Activated T-helper 1 cell treated with anti-CD3 and anti-CD28 coated beads, Interleukin-12 subunit alpha, Interleukin-12 subunit beta, Interleukin-2, Interleukin-4 antibody, amounts not matched to agents 30 ng/mL and 10 ng/mL and 1 ng/mL, durations not matched to agents 14 hours and 24 hours and 36 hours (primary cell): Measurements from ENCODE around the gene LAMB1. TPM values are rescaled to one million over a fixed set of nuclear protein-coding genes. Genes with fewer than 3 reads are reported as not detected.
"Not testable (repeated sequence)": the region's sequence is repeated elsewhere in the genome, so short reads cannot be mapped to it uniquely, and the experiment has no call there.

ENCODE experiments used
- DNase-seq: peaks from one replicate; pipeline ENCODE4 v3.0.0; 2021; ENCODE audit warnings: low spot score
- H3K27ac Mint-ChIP-seq: one replicate; pipeline ENCODE4 v1.8.0; 2021; ENCODE audit warnings: mild to moderate bottlenecking, mixed read lengths
- H3K27me3 Mint-ChIP-seq: one replicate; pipeline ENCODE4 v1.8.0; 2022; ENCODE audit warnings: mild to moderate bottlenecking, moderate library complexity, mixed read lengths; ENCODE audit not compliant: insufficient read depth
- H3K36me3 Mint-ChIP-seq: one replicate; pipeline ENCODE4 v1.8.0; 2021; ENCODE audit warnings: low read depth, mixed read lengths
- H3K4me1 Mint-ChIP-seq: one replicate; pipeline ENCODE4 v1.8.0; 2021; ENCODE audit warnings: low read depth, mixed read lengths
- H3K4me3 Mint-ChIP-seq: one replicate; pipeline ENCODE4 v1.8.0; 2021; ENCODE audit warnings: mild to moderate bottlenecking, moderate library complexity, mixed read lengths
- H3K9me3 Mint-ChIP-seq: one replicate; pipeline ENCODE4 v1.8.0; 2021; ENCODE audit warnings: mixed read lengths
- intact Hi-C: fragments of 100-400 bp; cut with micrococcal nuclease; formaldehyde crosslinking; loops from one replicate; pipeline ENCODE4 v1.15.1; 2024
- total RNA-seq: library from RNA; stranded (reverse); gene quantifications from 2 replicates; pipeline ENCODE4 v1.2.3, GENCODE V29; 2022

Gene LAMB1
- total RNA-seq, 1 donor from 2014 or later, result not detected

- H3K27me3 Mint-ChIP-seq, H3K9me3 Mint-ChIP-seq, H3K4me3 Mint-ChIP-seq, DNase-seq, intact Hi-C loops, H3K4me1 Mint-ChIP-seq, H3K27ac Mint-ChIP-seq, H3K36me3 Mint-ChIP-seq: not testable (repeated sequence)
These were observed 30.3 kb upstream of the LAMB1 start for GRCh38 chr7:108033309-108033708.

GRCh38 chr7:108030516-108030915 is 27.6 kb upstream of the LAMB1 start:
- Mint-ChIP-seq H3K4me3 (no peak overlapping the region), H3K27ac (no peak overlapping the region), H3K36me3 (no peaks in the 10 kb centered on the region), H3K9me3 (no peaks in the 10 kb centered on the region), H3K4me1 (no peaks in the 10 kb centered on the region), H3K27me3 (peaks cover 11% of the 10 kb centered on the region)
- no peak for DNase-seq
- intact Hi-C loops, result no loop called here

DNA sequence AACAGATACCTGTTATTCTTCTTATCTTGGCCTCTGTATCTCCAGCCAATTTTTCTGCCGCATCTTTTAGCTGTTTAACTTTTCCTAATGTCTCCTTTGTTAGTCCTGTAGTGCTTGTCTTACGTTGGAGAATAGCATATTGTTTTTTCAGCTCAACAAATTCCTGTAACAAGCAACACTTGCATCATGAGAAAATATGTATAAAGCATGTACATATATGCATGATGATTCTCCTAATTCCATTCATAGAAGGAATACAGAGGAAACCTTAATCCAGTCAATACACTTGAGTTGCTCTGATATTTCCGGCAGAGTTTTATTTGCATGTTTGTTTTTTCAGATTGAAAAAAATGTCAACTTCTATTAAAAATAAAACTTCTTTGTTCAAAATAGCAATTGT is 26.1 kb upstream of the LAMB1 start:
- intact Hi-C loops, result no loop called here
- no peaks in the 10 kb centered on the region for H3K9me3 Mint-ChIP-seq
- H3K4me1 Mint-ChIP-seq, result no peaks in the 10 kb centered on the region
- no peak overlapping the region for H3K27ac Mint-ChIP-seq
- no peak overlapping the region for H3K4me3 Mint-ChIP-seq
- H3K36me3 Mint-ChIP-seq, result no peaks in the 10 kb centered on the region
- peaks cover 11% of the 10 kb centered on the region for H3K27me3 Mint-ChIP-seq
- no peak for DNase-seq

GRCh38 chr7:108028111-108028510 is 25.1 kb upstream of the LAMB1 start:
- DNase-seq, result no peak
- Mint-ChIP-seq H3K4me1 (no peaks in the 10 kb centered on the region), H3K4me3 (no peak overlapping the region), H3K27ac (no peak overlapping the region), H3K27me3 (peaks cover 12% of the 10 kb centered on the region), H3K9me3 (no peaks in the 10 kb centered on the region), H3K36me3 (no peaks in the 10 kb centered on the region)
- intact Hi-C loops, result no loop called here

DNA sequence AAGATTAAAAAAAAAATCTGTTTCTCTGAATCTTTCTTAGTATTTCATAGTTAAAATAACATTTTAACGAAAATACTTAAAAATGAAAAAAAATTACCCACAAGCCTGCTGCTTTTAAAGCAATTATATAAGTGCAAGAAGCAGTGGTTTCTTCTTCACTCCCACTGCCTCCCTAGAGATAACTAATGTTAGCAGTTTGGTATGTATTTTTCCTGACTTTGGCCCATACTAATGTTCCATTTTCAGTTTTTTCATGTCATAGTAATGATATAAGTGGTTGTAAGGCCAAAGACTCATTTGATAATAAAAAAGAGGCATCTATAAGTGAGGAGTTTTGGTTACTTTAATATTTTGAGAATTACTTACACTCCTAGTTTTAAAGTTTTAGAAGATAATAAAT is 24.3 kb upstream of the LAMB1 start:
- Mint-ChIP-seq H3K27me3 (peaks cover 17% of the 10 kb centered on the region), H3K4me3 (no peak overlapping the region), H3K4me1 (no peaks in the 10 kb centered on the region), H3K9me3 (no peaks in the 10 kb centered on the region), H3K27ac (no peak overlapping the region), H3K36me3 (no peaks in the 10 kb centered on the region)
- intact Hi-C loops, result no loop called here
- no peak for DNase-seq

GRCh38 chr7:108026647-108027046 is 23.7 kb upstream of the LAMB1 start:
- no peak overlapping the region for H3K4me3 Mint-ChIP-seq
- H3K27ac Mint-ChIP-seq, result no peak overlapping the region
- intact Hi-C loops, result no loop called here
- no peaks in the 10 kb centered on the region for H3K9me3 Mint-ChIP-seq
- no peaks in the 10 kb centered on the region for H3K36me3 Mint-ChIP-seq
- H3K4me1 Mint-ChIP-seq, result no peaks in the 10 kb centered on the region
- peaks cover 16% of the 10 kb centered on the region for H3K27me3 Mint-ChIP-seq
- DNase-seq, result no peak

DNA sequence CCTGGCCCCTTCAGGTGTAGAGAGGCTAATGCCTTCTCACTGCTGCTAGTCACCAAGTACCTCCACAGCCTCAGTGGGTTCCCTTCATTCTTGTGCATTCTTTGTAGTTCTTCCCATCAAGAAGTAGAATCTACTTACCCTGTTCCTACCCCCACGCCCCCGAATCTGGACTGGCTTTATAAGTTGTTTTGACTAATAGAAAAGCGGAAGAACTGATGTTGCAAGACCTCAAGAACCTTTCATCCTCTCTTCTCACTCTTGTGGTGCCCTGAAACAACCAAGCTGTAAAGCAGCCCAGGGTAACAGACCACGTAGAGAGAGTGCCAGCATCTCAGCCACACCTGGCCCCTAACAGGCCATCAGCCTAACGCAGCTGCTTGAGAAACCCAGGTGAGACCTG is 23.2 kb upstream of the LAMB1 start:
- intact Hi-C loops, result no loop called here
- Mint-ChIP-seq H3K36me3 (no peaks in the 10 kb centered on the region), H3K9me3 (no peaks in the 10 kb centered on the region), H3K4me3 (no peak overlapping the region), H3K27ac (no peak overlapping the region), H3K27me3 (peaks cover 16% of the 10 kb centered on the region), H3K4me1 (no peaks in the 10 kb centered on the region)
- no peak for DNase-seq

DNA sequence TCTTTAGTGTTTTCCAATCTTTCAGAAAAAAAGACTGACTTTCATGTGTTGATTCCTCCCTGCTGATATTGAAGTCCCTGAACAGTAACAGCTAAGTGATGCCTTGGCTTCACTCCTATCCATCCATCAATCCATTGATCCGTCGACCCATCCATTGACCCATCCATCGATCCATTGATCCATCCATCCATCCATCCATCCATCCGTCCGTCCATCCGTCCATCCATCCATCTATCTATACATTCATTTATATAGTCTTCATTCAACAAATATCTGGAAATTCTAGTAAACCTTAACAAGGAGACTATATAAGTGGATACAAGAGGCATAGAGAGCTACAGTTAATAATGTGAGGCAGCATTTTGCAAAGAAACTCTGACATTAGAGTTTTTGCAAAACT is 21.6 kb upstream of the LAMB1 start:
- Mint-ChIP-seq H3K36me3 (no peaks in the 10 kb centered on the region), H3K27ac (no peak overlapping the region), H3K4me1 (no peaks in the 10 kb centered on the region), H3K4me3 (no peak overlapping the region), H3K9me3 (no peaks in the 10 kb centered on the region), H3K27me3 (peaks cover 15% of the 10 kb centered on the region)
- no peak for DNase-seq
- intact Hi-C loops, result no loop called here

DNA sequence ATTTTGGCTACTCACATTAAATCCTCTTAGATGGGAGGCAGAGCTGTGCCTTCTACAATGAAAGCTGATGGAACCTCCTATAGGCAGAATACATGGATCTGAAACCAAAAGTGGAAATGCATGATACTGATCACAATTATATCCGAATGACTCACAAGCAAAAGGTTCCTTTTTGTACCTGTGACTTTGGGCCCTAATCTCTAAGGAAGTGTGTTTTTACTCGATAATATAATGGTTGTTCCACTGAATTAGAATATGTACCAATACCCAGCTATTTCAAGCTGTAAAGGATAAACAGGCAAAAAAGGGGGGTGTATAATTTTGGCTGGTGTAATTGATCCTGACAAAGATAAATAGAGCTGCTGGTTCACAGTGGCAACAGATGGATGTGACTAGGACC is 17.6 kb upstream of the LAMB1 start:
- no peak for DNase-seq
- Mint-ChIP-seq H3K27ac (no peak overlapping the region), H3K4me1 (no peaks in the 10 kb centered on the region), H3K36me3 (no peaks in the 10 kb centered on the region), H3K4me3 (no peak overlapping the region), H3K9me3 (no peaks in the 10 kb centered on the region), H3K27me3 (peaks cover 6% of the 10 kb centered on the region)
- intact Hi-C loops, result no loop called here

- Mint-ChIP-seq H3K4me3 (no peak overlapping the region), H3K9me3 (no peaks in the 10 kb centered on the region), H3K36me3 (no peaks in the 10 kb centered on the region), H3K4me1 (no peaks in the 10 kb centered on the region), H3K27me3 (peaks cover 6% of the 10 kb centered on the region), H3K27ac (no peak overlapping the region)
- DNase-seq, result no peak
- intact Hi-C loops, result no loop called here
These were observed 15.7 kb upstream of the LAMB1 start for GRCh38 chr7:108018668-108019067.

DNA sequence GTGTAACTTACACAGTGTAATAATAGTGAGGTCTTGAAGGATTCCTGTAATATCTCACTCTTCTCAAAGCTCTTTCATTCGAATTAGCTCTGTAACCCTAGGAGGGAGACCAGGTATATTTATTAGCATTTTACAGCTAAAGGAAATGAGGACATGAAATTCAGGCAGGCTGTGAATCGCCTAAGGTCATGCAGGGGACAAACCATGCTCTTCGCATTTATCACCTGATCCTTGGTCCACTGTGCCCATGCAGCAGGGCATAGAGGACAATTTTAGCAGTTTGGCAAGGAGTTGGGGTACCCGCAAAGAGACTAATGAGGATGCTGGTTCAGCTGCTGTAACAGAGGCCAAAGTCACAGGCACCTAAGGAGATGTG is 14.8 kb upstream of the LAMB1 start:
- Mint-ChIP-seq H3K36me3 (no peaks in the 10 kb centered on the region), H3K27ac (no peak overlapping the region), H3K4me3 (no peak overlapping the region), H3K9me3 (no peaks in the 10 kb centered on the region), H3K27me3 (peaks cover 1% of the 10 kb centered on the region), H3K4me1 (no peaks in the 10 kb centered on the region)
- intact Hi-C loops, result no loop called here
- DNase-seq, result no peak

GRCh38 chr7:108016841-108017775 is 14.1 kb upstream of the LAMB1 start:
- DNase-seq, result no peak
- Mint-ChIP-seq H3K9me3 (no peaks in the 10 kb centered on the region), H3K27ac (no peak overlapping the region), H3K36me3 (no peaks in the 10 kb centered on the region), H3K4me1 (no peaks in the 10 kb centered on the region), H3K4me3 (no peak overlapping the region), H3K27me3 (no peaks in the 10 kb centered on the region)
- intact Hi-C loops, result no loop called here

GRCh38 chr7:108015740-108016139 is 12.8 kb upstream of the LAMB1 start:
- Mint-ChIP-seq H3K4me1 (no peaks in the 10 kb centered on the region), H3K4me3 (no peak overlapping the region), H3K27me3 (no peaks in the 10 kb centered on the region), H3K9me3 (no peaks in the 10 kb centered on the region), H3K36me3 (no peaks in the 10 kb centered on the region), H3K27ac (no peak overlapping the region)
- DNase-seq, result no peak
- intact Hi-C loops, result no loop called here
